ENCODE measurements around the gene CHST9. TPM values are rescaled to one million over a fixed set of nuclear protein-coding genes. Genes with fewer than 3 reads are reported as not detected.
"Not testable (repeated sequence)": the region's sequence is repeated elsewhere in the genome, so short reads cannot be mapped to it uniquely, and the experiment has no call there.

CHST9 gene
- 0.18 and 0.32 TPM in 2 replicates for total RNA-seq
- long read RNA-seq, full-length matches to known transcripts: 1 of 1 reads
- long read RNA-seq, partial matches to known transcripts: 0 of 1 reads
- long read RNA-seq, other reads (novel, unspliced or antisense): 0 of 1 reads

GRCh38 chr18:27185025-27185763 lies at the start of gene CHST9:
TSS of gene CHST9 (minus strand) at chr18:27185308. CDS start at chr18:27142809, 42,499 bp downstream.
- no peak for TF ChIP-seq CTCF (IDR thresholded peaks at IDR 0.05)
- no peak within 1 kb of the TSS for H3K27ac Mint-ChIP-seq (ENCODE audit: unreplicated experiment)
- H3K4me1 Mint-ChIP-seq (ENCODE audit: unreplicated experiment): peaks cover 12% of the 10 kb centered on the region
- H3K27me3 Mint-ChIP-seq (ENCODE audit: unreplicated experiment): peaks cover 77% of the 10 kb centered on the region
- no peak for DNase-seq (ENCODE audit: extremely low spot score, unreplicated experiment)
- H3K9me3 Mint-ChIP-seq (ENCODE audit: unreplicated experiment): no peaks in the 10 kb centered on the region
- peak within 1 kb of the TSS; percentile 73 for H3K4me3 Mint-ChIP-seq (ENCODE audit: unreplicated experiment)
- peaks cover 3% of the 10 kb centered on the region for H3K36me3 Mint-ChIP-seq (ENCODE audit: unreplicated experiment)

- not testable (repeated sequence) for DNase-seq (ENCODE audit: extremely low spot score, unreplicated experiment); H3K4me3 Mint-ChIP-seq (ENCODE audit: unreplicated experiment); H3K27me3 Mint-ChIP-seq (ENCODE audit: unreplicated experiment); H3K4me1 Mint-ChIP-seq (ENCODE audit: unreplicated experiment); H3K36me3 Mint-ChIP-seq (ENCODE audit: unreplicated experiment); H3K27ac Mint-ChIP-seq (ENCODE audit: unreplicated experiment); H3K9me3 Mint-ChIP-seq (ENCODE audit: unreplicated experiment)
These were observed 47.2 kb upstream of the CHST9 start for GRCh38 chr18:27232355-27232754.

GRCh38 chr18:27231671-27232070 lies 46.6 kb upstream of the CHST9 start:
- H3K4me3 Mint-ChIP-seq (ENCODE audit: unreplicated experiment); H3K4me1 Mint-ChIP-seq (ENCODE audit: unreplicated experiment); H3K36me3 Mint-ChIP-seq (ENCODE audit: unreplicated experiment); H3K9me3 Mint-ChIP-seq (ENCODE audit: unreplicated experiment); H3K27me3 Mint-ChIP-seq (ENCODE audit: unreplicated experiment); H3K27ac Mint-ChIP-seq (ENCODE audit: unreplicated experiment); DNase-seq (ENCODE audit: extremely low spot score, unreplicated experiment): not testable (repeated sequence)

- not testable (repeated sequence) for H3K4me3 Mint-ChIP-seq (ENCODE audit: unreplicated experiment); DNase-seq (ENCODE audit: extremely low spot score, unreplicated experiment); H3K36me3 Mint-ChIP-seq (ENCODE audit: unreplicated experiment); H3K27ac Mint-ChIP-seq (ENCODE audit: unreplicated experiment); H3K9me3 Mint-ChIP-seq (ENCODE audit: unreplicated experiment); H3K27me3 Mint-ChIP-seq (ENCODE audit: unreplicated experiment)
- peaks cover 10% of the 10 kb centered on the region for H3K4me1 Mint-ChIP-seq (ENCODE audit: unreplicated experiment)
These were observed 46.1 kb upstream of the CHST9 start for GRCh38 chr18:27231221-27231620.

- Mint-ChIP-seq H3K9me3 (ENCODE audit: unreplicated experiment) (no peaks in the 10 kb centered on the region), H3K27me3 (ENCODE audit: unreplicated experiment) (no peaks in the 10 kb centered on the region), H3K4me3 (ENCODE audit: unreplicated experiment) (no peak overlapping the region), H3K4me1 (ENCODE audit: unreplicated experiment) (peaks cover 34% of the 10 kb centered on the region), H3K36me3 (ENCODE audit: unreplicated experiment) (no peaks in the 10 kb centered on the region), H3K27ac (ENCODE audit: unreplicated experiment) (no peak overlapping the region)
- no peak for TF ChIP-seq CTCF (IDR thresholded peaks at IDR 0.05)
- DNase-seq (ENCODE audit: extremely low spot score, unreplicated experiment): no peak
These were observed 42.6 kb upstream of the CHST9 start for GRCh38 chr18:27227721-27228120.

GRCh38 chr18:27226556-27227075 lies 41.5 kb upstream of the CHST9 start:
- DNase-seq (ENCODE audit: extremely low spot score, unreplicated experiment): no peak
- no peak for TF ChIP-seq CTCF (IDR thresholded peaks at IDR 0.05)
- Mint-ChIP-seq H3K4me3 (ENCODE audit: unreplicated experiment) (peak overlapping the region; percentile 49), H3K27me3 (ENCODE audit: unreplicated experiment) (no peaks in the 10 kb centered on the region), H3K9me3 (ENCODE audit: unreplicated experiment) (no peaks in the 10 kb centered on the region), H3K27ac (ENCODE audit: unreplicated experiment) (peak overlapping the region; percentile 80), H3K4me1 (ENCODE audit: unreplicated experiment) (peaks cover 35% of the 10 kb centered on the region), H3K36me3 (ENCODE audit: unreplicated experiment) (no peaks in the 10 kb centered on the region)

All from osteocyte (in vitro differentiated cells).